Measurements from ENCODE around the gene ZFP1.

ZFP1 gene

DNA sequence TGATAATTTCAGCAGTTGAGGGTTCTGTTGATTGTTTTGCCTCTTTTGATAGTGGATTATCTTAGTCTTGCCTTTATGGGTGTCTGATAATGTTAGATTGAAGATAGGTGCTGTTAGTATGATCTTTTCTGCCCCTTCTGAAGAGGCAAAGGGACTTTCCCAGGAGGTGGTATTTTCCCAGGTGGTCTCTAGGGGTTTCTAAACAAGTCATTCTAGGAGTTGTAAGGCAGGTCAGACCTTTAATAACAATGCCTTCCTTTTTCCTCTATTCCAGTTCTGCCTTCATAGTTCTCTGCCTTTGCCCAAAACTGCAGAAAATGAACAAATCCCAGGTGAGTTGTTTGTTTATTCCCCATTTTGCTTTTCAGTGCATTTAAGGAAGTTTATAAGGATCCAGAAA is 4.3 kb downstream of the ZFP1 start:
- no peak for DNase-seq (ENCODE audit: low spot score)

DNA sequence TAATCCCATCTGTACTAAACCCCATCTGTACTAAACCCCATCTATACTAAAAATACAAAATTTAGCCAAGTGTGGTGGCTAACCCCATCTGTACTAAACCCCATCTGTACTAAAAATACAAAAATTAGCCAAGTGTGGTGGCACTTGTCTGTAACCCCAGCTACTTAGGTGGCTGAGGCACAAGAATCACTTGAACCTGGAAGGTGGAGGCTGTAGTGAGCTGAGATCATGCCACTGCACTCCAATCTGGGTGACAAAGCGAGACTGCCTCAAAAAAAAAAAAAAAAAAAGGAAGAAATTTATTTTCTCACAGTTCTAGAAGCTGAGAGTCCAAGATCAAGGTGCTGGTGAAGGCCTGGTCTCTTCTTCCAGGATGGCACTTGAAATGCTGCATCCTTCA is 12.1 kb downstream of the ZFP1 start:
- DNase-seq (ENCODE audit: low spot score): no peak

DNA sequence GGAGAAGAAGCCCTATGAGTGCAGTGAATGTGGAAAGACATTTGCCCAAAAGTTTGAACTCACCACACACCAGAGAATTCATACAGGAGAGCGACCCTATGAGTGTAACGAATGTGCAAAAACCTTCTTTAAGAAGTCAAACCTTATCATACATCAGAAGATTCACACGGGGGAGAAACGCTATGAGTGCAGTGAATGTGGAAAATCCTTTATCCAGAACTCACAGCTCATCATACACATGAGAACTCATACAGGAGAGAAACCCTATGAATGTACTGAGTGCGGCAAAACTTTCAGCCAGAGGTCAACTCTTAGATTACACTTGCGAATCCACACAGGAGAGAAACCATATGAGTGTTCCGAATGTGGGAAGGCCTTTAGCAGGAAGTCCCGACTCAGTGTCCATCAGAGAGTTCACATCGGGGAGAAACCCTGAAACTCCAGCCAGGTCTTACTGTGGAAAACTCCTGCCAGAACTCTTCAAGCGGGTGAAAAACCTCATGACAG is 21.6 kb downstream of the ZFP1 start:
- no peak for DNase-seq (ENCODE audit: low spot score)

- DNase-seq (ENCODE audit: low spot score): no peak
These were observed 24.3 kb downstream of the ZFP1 start for GRCh38 chr16:75172578-75172977.

DNA sequence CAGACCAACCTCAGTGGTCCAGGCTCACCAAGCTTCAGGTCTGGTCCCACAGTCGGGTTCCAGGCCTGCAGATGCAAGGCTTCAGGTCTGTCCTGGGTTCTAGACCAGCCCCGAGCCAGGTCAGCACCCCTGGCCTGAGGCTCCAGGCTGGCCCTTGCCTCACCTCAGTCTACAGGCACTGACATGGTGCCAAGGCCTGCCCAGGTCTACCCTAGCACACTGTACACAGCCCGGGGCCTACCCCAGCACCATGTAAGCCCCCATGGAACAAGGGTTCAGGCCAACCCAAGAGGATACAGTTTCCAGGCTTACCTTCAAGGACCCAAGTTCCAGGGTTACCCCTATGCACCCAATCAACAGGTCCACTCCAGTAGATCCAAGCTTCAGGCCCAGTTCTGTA is 26.8 kb downstream of the ZFP1 start:
- DNase-seq (ENCODE audit: low spot score): no peak

GRCh38 chr16:75176926-75177325 is 28.6 kb downstream of the ZFP1 start:
- no peak for DNase-seq (ENCODE audit: low spot score)

- DNase-seq (ENCODE audit: low spot score): no peak
These were observed 30.9 kb downstream of the ZFP1 start for GRCh38 chr16:75179208-75179607.

GRCh38 chr16:75181630-75182029 is 33.3 kb downstream of the ZFP1 start:
- DNase-seq (ENCODE audit: low spot score): no peak

- DNase-seq (ENCODE audit: low spot score): no peak
These were observed 40.6 kb downstream of the ZFP1 start for GRCh38 chr16:75188832-75189477.

GRCh38 chr16:75189638-75190245 is 41.4 kb downstream of the ZFP1 start:
- no peak for DNase-seq (ENCODE audit: low spot score)

- no peak for DNase-seq (ENCODE audit: low spot score)
These were observed 44.4 kb downstream of the ZFP1 start for GRCh38 chr16:75192606-75193264.

- no peak for DNase-seq (ENCODE audit: low spot score)
These were observed 44.9 kb downstream of the ZFP1 start for GRCh38 chr16:75193265-75193650.

DNA sequence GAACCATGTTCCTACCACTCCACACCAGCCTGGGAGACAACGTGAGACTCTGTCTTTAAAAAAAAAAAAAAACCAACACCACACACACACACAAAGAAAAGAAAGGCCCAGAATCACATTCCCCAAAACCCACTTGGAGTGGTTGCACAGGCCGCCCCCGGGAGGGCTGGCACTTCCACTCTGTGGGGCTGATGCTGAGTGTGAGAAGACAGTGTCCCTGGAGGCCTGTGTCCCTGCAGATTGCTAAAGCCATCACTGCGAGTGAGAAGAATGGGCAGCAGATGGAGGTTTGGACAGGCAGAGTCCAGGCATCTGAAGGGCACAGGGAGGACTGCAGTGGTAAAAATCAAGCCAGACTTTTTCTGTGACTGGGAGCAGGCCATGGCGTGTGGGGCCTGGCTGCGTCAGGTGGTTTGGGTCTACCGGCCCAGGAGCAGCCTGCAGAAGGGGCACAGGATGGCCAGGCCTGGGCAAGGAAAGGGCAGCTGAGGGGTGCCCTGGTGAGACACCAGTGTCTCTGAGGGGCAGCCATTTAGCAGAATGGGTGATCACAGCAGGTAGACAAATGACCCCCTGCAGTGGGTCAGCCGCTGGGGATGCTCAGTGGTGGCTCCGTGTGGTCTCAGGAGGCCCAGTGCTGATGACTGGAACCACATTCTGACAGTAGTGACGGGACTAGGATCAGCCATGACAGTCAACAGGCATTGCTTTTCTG is 45.6 kb downstream of the ZFP1 start:
- DNase-seq (ENCODE audit: low spot score): no peak

DNA sequence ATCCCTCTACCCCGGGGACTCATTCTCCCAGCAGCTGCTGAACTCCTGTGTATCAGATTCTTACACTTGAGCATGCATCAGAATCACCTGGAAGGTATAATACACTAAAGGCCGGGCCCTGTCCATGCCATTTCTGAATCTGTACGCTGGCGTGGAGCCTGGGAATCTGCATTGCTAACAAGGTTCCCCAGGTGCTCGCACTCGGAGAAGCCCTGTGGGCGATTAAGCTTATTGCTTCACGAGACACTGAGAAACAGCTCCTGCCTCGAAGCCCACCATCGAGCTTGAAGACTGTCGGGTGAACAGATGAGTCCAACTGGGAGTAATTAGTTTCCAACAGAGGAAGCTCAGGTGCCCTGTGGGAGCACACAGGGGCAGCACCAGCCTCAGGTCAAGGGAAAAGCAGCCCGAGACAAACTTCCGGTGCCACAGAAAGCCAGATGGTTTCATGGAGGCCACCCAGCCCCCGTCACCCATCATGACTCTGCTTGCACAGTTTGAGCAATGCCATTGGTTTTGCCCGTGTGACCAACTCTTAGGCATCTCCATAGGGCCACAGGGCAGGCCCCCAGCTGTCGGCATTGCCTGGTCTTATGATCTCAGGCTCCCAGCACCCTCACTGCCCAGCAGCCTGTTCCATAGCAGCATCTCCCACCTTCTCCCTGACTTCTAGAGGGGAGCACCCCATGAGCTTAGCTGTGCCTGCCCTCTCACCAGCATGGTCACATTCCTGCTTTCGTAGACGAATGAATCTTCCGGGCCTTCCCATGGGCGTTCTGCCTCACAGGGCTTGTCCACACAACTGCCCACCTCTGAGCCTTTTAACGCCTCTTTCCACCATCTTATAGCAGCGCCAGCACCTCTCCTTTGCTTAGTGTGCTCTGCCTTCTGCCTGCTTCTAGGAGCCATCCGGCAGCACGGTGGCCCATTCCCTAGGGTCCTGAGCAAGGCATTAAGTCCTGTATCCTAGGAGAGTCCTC is 47.8 kb downstream of the ZFP1 start:
- no peak for DNase-seq (ENCODE audit: low spot score)

DNA sequence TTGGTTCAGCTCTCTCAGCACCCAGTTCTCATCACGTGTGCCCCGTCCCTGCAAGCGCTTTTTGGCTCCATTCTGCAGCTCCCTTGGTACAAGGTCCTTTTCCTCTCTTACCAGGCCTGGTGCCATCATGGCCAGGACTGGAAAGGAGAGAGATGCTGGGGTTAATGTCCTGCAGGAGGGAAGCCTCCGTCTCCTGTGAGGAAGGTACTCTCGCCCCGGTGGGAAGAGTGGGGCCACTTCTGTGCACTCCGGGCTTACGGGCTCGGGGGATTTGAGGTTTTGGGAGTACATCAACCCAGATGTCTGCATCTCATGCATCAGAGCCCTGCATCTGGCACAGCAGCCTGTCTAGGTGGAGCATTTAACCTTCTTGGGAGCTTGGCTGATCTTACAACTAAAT is 48.5 kb downstream of the ZFP1 start:
- DNase-seq (ENCODE audit: low spot score): no peak

- DNase-seq (ENCODE audit: low spot score): no peak
These were observed 49.3 kb downstream of the ZFP1 start for GRCh38 chr16:75197522-75198134.

DNA sequence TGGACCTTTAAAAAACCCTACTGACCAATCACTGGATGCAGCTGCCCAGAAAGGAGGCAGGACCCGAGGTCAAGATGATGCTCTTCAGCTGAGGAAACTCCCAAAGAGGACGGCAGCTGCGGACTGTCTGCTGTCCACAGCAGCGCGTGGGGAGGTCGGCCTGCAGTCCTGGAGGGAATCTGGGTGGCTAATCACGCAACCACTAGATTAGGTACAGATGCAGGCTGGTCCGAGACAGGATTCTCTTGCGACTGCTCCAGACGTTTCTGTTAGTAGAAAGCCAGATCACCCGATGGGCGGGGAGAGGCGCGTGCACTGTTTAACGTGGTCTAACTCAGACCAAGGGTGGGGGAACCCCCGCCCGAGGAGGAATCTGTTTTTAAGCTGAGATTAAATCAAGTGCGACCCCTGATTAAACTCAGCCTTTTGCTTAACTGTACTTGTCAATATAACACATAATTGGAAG is 49.8 kb downstream of the ZFP1 start:
- DNase-seq (ENCODE audit: low spot score): no peak

GRCh38 chr16:75202069-75202590 is 53.8 kb downstream of the ZFP1 start:
- DNase-seq (ENCODE audit: low spot score): no peak

DNA sequence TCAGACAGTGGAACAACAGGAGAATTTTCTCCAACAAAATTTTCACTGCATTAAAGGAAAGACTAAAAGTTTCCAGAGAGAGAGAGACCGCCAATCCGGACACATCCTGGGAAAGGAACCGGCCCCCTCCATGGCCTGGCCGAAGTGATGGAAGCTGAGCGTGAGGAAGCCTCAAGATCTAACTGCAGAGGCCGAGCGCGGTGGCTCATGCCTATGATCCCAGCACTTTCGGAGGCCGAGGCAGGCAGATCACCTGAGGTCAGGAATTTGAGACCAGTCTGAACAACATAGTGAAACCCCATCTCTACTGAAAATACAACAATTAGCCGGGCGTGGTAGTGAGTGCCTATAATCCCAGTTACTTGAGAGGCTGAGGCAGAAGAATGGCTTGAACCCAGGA is 54.8 kb downstream of the ZFP1 start:
- no peak for DNase-seq (ENCODE audit: low spot score)

- DNase-seq (ENCODE audit: low spot score): no peak
These were observed 55.5 kb downstream of the ZFP1 start for GRCh38 chr16:75203667-75204409.
